ENCODE results near the gene PLEKHG4B. TPM values are rescaled to one million over a fixed set of nuclear protein-coding genes. Genes with fewer than 3 reads are reported as not detected.

Gene PLEKHG4B
- polyA plus RNA-seq, 1 experiment = 1.4 TPM

- Histone ChIP-seq H3K27me3 (ENCODE audit: control insufficient read depth, insufficient read depth, low read length) (no peaks in the 10 kb centered on the region; the same call in 1 of the 2 replicates), H3K36me3 (ENCODE audit: control insufficient read depth, insufficient read depth, low read length) (no peaks in the 10 kb centered on the region), H3K4me3 (ENCODE audit: low read depth, low read length) (no peak overlapping the region)
- ChIA-PET POLR2A (no interaction called here), CTCF (no interaction called here)
- TF ChIP-seq CTCF (IDR thresholded peaks at IDR 0.05; ENCODE audit: insufficient read depth, low read depth, low read length) = no peak
- DNase-seq (ENCODE audit: low read depth) = no peak
Measured at GRCh38 chr5:144941-145340, 53.0 kb downstream of the PLEKHG4B start.

GRCh38 chr5:145585-146323 lies 53.8 kb downstream of the PLEKHG4B start:
- TF ChIP-seq CTCF (IDR thresholded peaks at IDR 0.05; ENCODE audit: insufficient read depth, low read depth, low read length) = no peak
- ChIA-PET CTCF (no interaction called here), POLR2A (no interaction called here)
- Histone ChIP-seq H3K4me3 (ENCODE audit: low read depth, low read length) (no peak overlapping the region), H3K36me3 (ENCODE audit: control insufficient read depth, insufficient read depth, low read length) (no peaks in the 10 kb centered on the region), H3K27me3 (ENCODE audit: control insufficient read depth, insufficient read depth, low read length) (no peaks in the 10 kb centered on the region; the same call in 1 of the 2 replicates)
- DNase-seq (ENCODE audit: low read depth) = no peak

- no peak for TF ChIP-seq CTCF (IDR thresholded peaks at IDR 0.05; ENCODE audit: insufficient read depth, low read depth, low read length)
- no peaks in the 10 kb centered on the region for H3K36me3 ChIP-seq (ENCODE audit: control insufficient read depth, insufficient read depth, low read length)
- no peak overlapping the region for H3K4me3 ChIP-seq (ENCODE audit: low read depth, low read length)
- H3K27me3 ChIP-seq (ENCODE audit: control insufficient read depth, insufficient read depth, low read length) = no peaks in the 10 kb centered on the region; the same call in 1 of the 2 replicates
- ChIA-PET CTCF (no interaction called here), POLR2A (no interaction called here)
- no peak for DNase-seq (ENCODE audit: low read depth)
Measured at GRCh38 chr5:147751-148150, 55.8 kb downstream of the PLEKHG4B start.

GRCh38 chr5:149745-150485 lies 57.9 kb downstream of the PLEKHG4B start:
- ChIA-PET CTCF (no interaction called here), POLR2A (no interaction called here)
- H3K36me3 ChIP-seq (ENCODE audit: control insufficient read depth, insufficient read depth, low read length) = no peaks in the 10 kb centered on the region
- DNase-seq (ENCODE audit: low read depth) = no peak
- H3K4me3 ChIP-seq (ENCODE audit: low read depth, low read length) = no peak overlapping the region
- H3K27me3 ChIP-seq (ENCODE audit: control insufficient read depth, insufficient read depth, low read length) = no peaks in the 10 kb centered on the region; the same call in 1 of the 2 replicates
- no peak for TF ChIP-seq CTCF (IDR thresholded peaks at IDR 0.05; ENCODE audit: insufficient read depth, low read depth, low read length)

- Histone ChIP-seq H3K36me3 (ENCODE audit: control insufficient read depth, insufficient read depth, low read length) (no peaks in the 10 kb centered on the region), H3K4me3 (ENCODE audit: low read depth, low read length) (no peak overlapping the region), H3K27me3 (ENCODE audit: control insufficient read depth, insufficient read depth, low read length) (no peaks in the 10 kb centered on the region; the same call in 1 of the 2 replicates)
- ChIA-PET POLR2A (no interaction called here), CTCF (no interaction called here)
- DNase-seq (ENCODE audit: low read depth) = no peak
- no peak for TF ChIP-seq CTCF (IDR thresholded peaks at IDR 0.05; ENCODE audit: insufficient read depth, low read depth, low read length)
Measured at GRCh38 chr5:150746-151145, 58.8 kb downstream of the PLEKHG4B start.
